Embryonic facial prominence (tissue), 1 donor: ENCODE data around the gene MAPK12.
"Not testable (repeated sequence)": the region's sequence is repeated elsewhere in the genome, so short reads cannot be mapped to it uniquely, and the experiment has no call there.

Experiments used
- DNase-seq: peaks from one replicate; pipeline ENCODE4 v3.0.0-alpha.2; 2016; ENCODE audit errors: extremely low spot score

MAPK12 gene

GRCh38 chr22:50216055-50216683, 45.3 kb downstream of the MAPK12 start:
- DNase-seq = no peak

- no peak for DNase-seq
Measured at GRCh38 chr22:50215297-50216054, 46.0 kb downstream of the MAPK12 start.

GRCh38 chr22:50213263-50213662, 48.2 kb downstream of the MAPK12 start:
- no peak for DNase-seq

- no peak for DNase-seq
Measured at GRCh38 chr22:50211147-50211546, 50.3 kb downstream of the MAPK12 start.

- no peak for DNase-seq
Measured at GRCh38 chr22:50210378-50211139, 50.9 kb downstream of the MAPK12 start.

GRCh38 chr22:50209893-50210292, 51.6 kb downstream of the MAPK12 start:
- DNase-seq = no peak

- DNase-seq = no peak
Measured at GRCh38 chr22:50208939-50209892, 52.3 kb downstream of the MAPK12 start.

GRCh38 chr22:50208430-50208938, 53.0 kb downstream of the MAPK12 start:
- DNase-seq = no peak

GRCh38 chr22:50207383-50208140, 53.9 kb downstream of the MAPK12 start:
- DNase-seq = no peak

- no peak for DNase-seq
Measured at GRCh38 chr22:50206599-50206998, 54.9 kb downstream of the MAPK12 start.

GRCh38 chr22:50205781-50206569, 55.5 kb downstream of the MAPK12 start:
- DNase-seq = no peak

GRCh38 chr22:50204998-50205397, 56.5 kb downstream of the MAPK12 start:
- DNase-seq = not testable (repeated sequence)

- DNase-seq = no peak
Measured at GRCh38 chr22:50204571-50204970, 56.9 kb downstream of the MAPK12 start.

GRCh38 chr22:50203288-50203687, 58.2 kb downstream of the MAPK12 start:
- DNase-seq = no peak
